Ascending aorta (tissue), 2 donors: ENCODE measurements around the gene OLA1. TPM values are rescaled to one million over a fixed set of nuclear protein-coding genes. Genes with fewer than 3 reads are reported as not detected.

Experiments
- DNase-seq, 2 donors: peaks; one replicate each; pipeline ENCODE4 v3.0.0-alpha.2; 2019; ENCODE audit warnings: low spot score in 2 of 2
- H3K27ac ChIP-seq, 2 donors: fragments of 200-600 bp; sonication (generic); one replicate each; pipeline ENCODE4 v1.5.1; 2016 to 2017; ENCODE audit warnings: mild to moderate bottlenecking in 1 of 2
- H3K27me3 ChIP-seq: fragments of 200-600 bp; sonication (generic); one replicate; pipeline ENCODE4 v1.5.1; 2017
- H3K36me3 ChIP-seq, 2 donors: fragments of 200-600 bp; sonication (generic); one replicate each; pipeline ENCODE4 v1.5.1; 2016
- H3K4me1 ChIP-seq, 2 donors: fragments of 200-600 bp; sonication (generic); one replicate each; pipeline ENCODE4 v1.5.1; 2016 to 2017; ENCODE audit warnings: mild to moderate bottlenecking in 1 of 2
- H3K4me3 ChIP-seq, 2 donors: fragments of 200-600 bp; sonication (generic); one replicate each; pipeline ENCODE4 v1.5.1; 2016 to 2017; ENCODE audit warnings: mild to moderate bottlenecking in 1 of 2
- H3K9me3 ChIP-seq, 2 donors: fragments of 200-600 bp; sonication (generic); one replicate each; pipeline ENCODE4 v1.5.1; 2016
- intact Hi-C: fragments of 100-400 bp; cut with DNase I; formaldehyde crosslinking; loops from one replicate; pipeline ENCODE4 v1.15.1; 2023
- total RNA-seq: library from RNA; depleted of rRNA; stranded (reverse); fragments of >200 nt; gene quantifications from one replicate; pipeline ENCODE4 v1.1.0, GENCODE V29; 2016
- TF ChIP-seq, protein P1 (sequence below), 3 experiments: fragments of 200-600 bp in 2 of 3; fragments of 450-650 bp in 1 of 3; sonication (generic) in 2 of 3; IDR thresholded peaks; one replicate each; pipeline ENCODE4 v1.5.1; 2016 to 2019; ENCODE audit warnings: antibody characterized with exemption in 3 of 3, mild to moderate bottlenecking in 1 of 3, moderate library complexity in 1 of 3

The OLA1 gene
- total RNA-seq, 1 donor from 2014 or later: 29.5 TPM

DNA sequence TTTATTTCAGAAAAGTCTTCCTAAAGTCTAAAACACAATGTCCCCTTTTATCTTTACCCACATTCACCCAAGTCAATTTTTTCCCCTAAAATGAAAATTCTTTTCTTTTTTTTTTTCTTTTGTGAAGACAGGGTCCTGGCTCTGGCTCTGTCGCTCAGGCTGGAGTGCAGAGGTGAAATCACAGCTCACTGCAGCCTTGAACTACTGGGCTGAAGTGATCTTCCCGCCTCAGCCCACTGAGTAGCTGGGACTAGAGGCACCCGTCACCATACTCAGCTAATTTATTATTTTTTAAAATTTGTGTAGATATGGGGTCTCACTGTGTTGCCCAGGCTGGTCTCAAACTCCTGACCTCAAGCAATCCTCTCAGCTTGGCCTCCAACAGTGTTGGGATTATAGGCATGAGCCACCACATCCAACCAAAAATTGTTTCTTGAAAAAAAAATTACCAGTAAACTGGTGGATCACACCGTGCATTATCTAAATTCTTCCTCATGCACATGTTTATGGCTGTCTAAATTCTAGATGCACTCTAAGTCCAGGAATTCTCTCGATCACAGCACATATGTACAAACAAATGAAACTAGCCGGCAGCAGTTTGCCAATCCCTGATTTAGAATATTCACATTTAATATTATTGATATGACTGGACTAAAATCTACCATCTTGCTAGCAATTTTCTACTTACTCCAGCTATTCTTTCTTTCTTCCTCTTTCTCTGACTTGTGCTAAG lies 56.8 kb downstream of the OLA1 start:
- no peaks in the 10 kb centered on the region for H3K9me3 ChIP-seq
- TF ChIP-seq, protein P1, sequence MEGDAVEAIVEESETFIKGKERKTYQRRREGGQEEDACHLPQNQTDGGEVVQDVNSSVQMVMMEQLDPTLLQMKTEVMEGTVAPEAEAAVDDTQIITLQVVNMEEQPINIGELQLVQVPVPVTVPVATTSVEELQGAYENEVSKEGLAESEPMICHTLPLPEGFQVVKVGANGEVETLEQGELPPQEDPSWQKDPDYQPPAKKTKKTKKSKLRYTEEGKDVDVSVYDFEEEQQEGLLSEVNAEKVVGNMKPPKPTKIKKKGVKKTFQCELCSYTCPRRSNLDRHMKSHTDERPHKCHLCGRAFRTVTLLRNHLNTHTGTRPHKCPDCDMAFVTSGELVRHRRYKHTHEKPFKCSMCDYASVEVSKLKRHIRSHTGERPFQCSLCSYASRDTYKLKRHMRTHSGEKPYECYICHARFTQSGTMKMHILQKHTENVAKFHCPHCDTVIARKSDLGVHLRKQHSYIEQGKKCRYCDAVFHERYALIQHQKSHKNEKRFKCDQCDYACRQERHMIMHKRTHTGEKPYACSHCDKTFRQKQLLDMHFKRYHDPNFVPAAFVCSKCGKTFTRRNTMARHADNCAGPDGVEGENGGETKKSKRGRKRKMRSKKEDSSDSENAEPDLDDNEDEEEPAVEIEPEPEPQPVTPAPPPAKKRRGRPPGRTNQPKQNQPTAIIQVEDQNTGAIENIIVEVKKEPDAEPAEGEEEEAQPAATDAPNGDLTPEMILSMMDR (IDR thresholded peaks at IDR 0.05): no peak
- no peaks in the 10 kb centered on the region for H3K27me3 ChIP-seq
- H3K4me3 ChIP-seq: no peak overlapping the region
- DNase-seq: no peak
- no peaks in the 10 kb centered on the region for H3K4me1 ChIP-seq
- H3K27ac ChIP-seq: no peak overlapping the region
- no peaks in the 10 kb centered on the region for H3K36me3 ChIP-seq
- intact Hi-C loops: no loop called here

DNA sequence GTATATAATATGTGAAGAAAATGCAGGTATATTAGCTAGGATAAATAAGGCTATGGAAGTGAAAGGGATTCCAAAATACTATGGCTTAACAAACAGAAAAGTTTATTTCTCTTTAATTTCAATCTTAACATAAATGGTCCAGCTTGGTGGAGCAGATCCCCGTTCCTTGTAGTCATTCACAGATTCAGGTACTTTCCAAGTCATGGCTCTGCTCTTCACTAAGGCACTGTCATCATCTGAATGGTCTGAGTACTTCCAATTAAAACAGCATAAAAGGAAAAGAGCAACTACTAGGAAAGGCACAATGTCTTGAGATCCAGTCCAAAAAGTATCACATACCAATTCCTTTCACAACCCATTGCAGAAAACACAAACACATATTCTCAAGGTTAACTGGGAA lies 63.4 kb downstream of the OLA1 start:
- H3K27ac ChIP-seq: no peak overlapping the region
- intact Hi-C loops: no loop called here
- H3K4me3 ChIP-seq: no peak overlapping the region
- H3K9me3 ChIP-seq: no peaks in the 10 kb centered on the region
- no peak for DNase-seq
- no peaks in the 10 kb centered on the region for H3K27me3 ChIP-seq
- no peaks in the 10 kb centered on the region for H3K4me1 ChIP-seq
- H3K36me3 ChIP-seq: no peaks in the 10 kb centered on the region
- TF ChIP-seq, protein P1 (IDR thresholded peaks at IDR 0.05): no peak

DNA sequence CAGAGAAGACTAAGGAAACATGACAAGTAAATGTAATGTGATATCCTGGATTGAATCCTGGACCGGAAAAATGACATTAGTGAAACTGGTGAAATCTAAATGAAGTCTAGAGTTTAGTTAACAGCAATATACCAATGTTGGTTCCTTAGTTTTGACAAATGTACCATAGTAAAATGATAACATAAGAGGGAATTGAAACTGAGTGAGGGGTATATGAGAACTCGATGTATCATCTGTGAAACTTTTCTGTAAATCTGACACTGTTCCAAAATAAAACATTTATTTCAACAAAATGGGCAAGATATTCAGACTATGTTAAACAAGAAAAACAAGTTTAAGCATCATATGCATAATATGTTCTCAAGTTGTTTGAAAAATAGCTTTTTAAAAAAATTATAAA lies 63.8 kb downstream of the OLA1 start:
- Histone ChIP-seq H3K27ac (no peak overlapping the region), H3K4me1 (no peaks in the 10 kb centered on the region), H3K36me3 (no peaks in the 10 kb centered on the region), H3K27me3 (no peaks in the 10 kb centered on the region), H3K4me3 (no peak overlapping the region), H3K9me3 (no peaks in the 10 kb centered on the region)
- DNase-seq: no peak
- TF ChIP-seq, protein P1 (IDR thresholded peaks at IDR 0.05): no peak
- intact Hi-C loops: no loop called here

DNA sequence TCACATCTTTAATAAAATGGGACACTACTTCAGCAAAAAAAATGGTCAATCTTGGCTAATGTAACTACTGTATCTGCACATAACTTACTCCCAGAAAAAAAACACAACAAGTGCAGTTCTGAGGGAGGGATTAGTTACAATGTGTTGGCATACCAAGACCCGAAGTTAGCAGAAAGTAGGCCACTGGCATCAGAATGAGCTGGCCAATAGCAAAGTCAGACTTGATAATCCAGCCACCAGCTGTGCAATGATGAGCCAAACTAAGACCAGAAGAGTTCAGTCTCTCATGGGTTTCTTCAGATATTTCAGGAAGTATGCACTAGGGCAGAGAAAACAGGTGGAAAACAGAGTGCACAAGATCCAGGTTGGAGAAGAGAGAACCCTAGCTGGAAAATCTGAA lies 65.3 kb downstream of the OLA1 start:
- no peak for DNase-seq
- Histone ChIP-seq H3K27me3 (no peaks in the 10 kb centered on the region), H3K36me3 (no peaks in the 10 kb centered on the region), H3K9me3 (no peaks in the 10 kb centered on the region), H3K27ac (no peak overlapping the region), H3K4me3 (no peak overlapping the region), H3K4me1 (no peaks in the 10 kb centered on the region)
- intact Hi-C loops: no loop called here
- TF ChIP-seq, protein P1 (IDR thresholded peaks at IDR 0.05): no peak

DNA sequence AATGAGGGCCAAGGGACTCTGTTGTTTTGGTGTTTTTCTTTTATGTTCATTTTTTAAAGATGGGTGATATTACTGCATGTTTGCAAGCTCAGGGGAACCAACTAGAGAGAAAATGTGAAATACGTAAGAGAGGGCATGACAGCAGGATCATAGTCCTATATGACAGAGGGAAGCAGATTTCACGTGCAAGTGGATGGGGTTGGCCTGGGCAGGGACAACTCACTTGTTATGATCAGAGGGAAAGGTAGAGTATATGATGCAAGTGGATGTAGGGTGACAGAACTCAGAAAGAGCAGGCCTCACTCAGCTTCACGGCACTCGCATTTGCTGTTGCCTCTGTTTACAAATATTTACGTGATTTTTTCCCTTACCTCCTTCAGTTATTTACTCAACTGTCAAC lies 67.0 kb downstream of the OLA1 start:
- H3K36me3 ChIP-seq: no peaks in the 10 kb centered on the region
- no peaks in the 10 kb centered on the region for H3K9me3 ChIP-seq
- DNase-seq: no peak
- no peaks in the 10 kb centered on the region for H3K4me1 ChIP-seq
- H3K27ac ChIP-seq: no peak overlapping the region
- no peak overlapping the region for H3K4me3 ChIP-seq
- intact Hi-C loops: no loop called here
- no peaks in the 10 kb centered on the region for H3K27me3 ChIP-seq
- TF ChIP-seq, protein P1 (IDR thresholded peaks at IDR 0.05): no peak
